BJ (cell line): ENCODE data around the gene KLK15. TPM values are rescaled to one million over a fixed set of nuclear protein-coding genes. Genes with fewer than 3 reads are reported as not detected.

Experiments
- CTCF ChIA-PET: fragments of 350-600 bp; formaldehyde crosslinking; extraction: SDS; loops from one replicate; lab custom pipeline; 2021; ENCODE audit warnings: antibody characterized with exemption, inconsistent platforms; lab: Yijun Ruan, JAX
- POLR2A ChIA-PET: fragments of 300-600 bp; sonication (Branson Sonifier 250); formaldehyde crosslinking; extraction: SDS; loops from one replicate; lab custom pipeline; 2021; ENCODE audit warnings: antibody characterized with exemption; lab: Charles Lee
- DNase-seq: peaks from one replicate; pipeline ENCODE4 v3.0.0-alpha.2; 2011; ENCODE audit warnings: low read depth
- H3K27me3 ChIP-seq: 2 replicates; pipeline ENCODE4 v1.6.0; 2011; ENCODE audit warnings: low read length; ENCODE audit not compliant: control insufficient read depth, insufficient read depth
- H3K36me3 ChIP-seq: 2 replicates; pipeline ENCODE4 v1.5.1; 2011; ENCODE audit warnings: low read length; ENCODE audit not compliant: control insufficient read depth, insufficient read depth
- H3K4me3 ChIP-seq: 2 replicates; pipeline ENCODE4 v1.5.1; 2011; ENCODE audit warnings: low read depth, mild to moderate bottlenecking, control low read depth, low read length
- polyA plus RNA-seq: library from polyadenylated mRNA; depleted of rRNA; stranded (reverse); fragments of >200 nt; gene quantifications from 2 replicates; pipeline ENCODE4 v1.2.3, GENCODE V29; 2011
- TF ChIP-seq, protein P1 (sequence below): IDR thresholded peaks from 2 replicates; pipeline ENCODE4 v1.5.1; 2011; ENCODE audit warnings: low read depth, mild to moderate bottlenecking, control low read depth, inconsistent platforms, low read length, moderate library complexity; ENCODE audit not compliant: insufficient read depth

Gene KLK15
- polyA plus RNA-seq, 1 experiment: not detected

DNA sequence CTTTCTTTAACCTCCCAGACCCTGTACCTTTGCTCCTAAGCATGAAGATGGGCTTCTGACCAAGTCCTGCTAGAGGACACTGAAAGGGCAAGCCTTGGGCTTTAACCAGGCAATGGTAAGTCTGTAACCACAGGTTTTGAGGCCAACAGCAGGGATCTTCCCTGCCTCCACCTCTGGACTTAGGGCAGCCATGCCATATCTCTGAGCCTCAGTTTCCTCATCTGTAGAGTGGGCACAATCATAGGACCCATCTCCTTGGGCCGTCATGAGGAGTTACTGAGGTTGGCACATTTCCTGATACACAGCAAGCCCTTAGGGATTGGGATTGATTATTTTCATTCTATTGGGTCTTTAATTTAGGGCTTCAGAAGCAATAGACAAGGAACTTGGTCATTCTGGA is 24.5 kb downstream of the KLK15 start:
- TF ChIP-seq, protein P1, sequence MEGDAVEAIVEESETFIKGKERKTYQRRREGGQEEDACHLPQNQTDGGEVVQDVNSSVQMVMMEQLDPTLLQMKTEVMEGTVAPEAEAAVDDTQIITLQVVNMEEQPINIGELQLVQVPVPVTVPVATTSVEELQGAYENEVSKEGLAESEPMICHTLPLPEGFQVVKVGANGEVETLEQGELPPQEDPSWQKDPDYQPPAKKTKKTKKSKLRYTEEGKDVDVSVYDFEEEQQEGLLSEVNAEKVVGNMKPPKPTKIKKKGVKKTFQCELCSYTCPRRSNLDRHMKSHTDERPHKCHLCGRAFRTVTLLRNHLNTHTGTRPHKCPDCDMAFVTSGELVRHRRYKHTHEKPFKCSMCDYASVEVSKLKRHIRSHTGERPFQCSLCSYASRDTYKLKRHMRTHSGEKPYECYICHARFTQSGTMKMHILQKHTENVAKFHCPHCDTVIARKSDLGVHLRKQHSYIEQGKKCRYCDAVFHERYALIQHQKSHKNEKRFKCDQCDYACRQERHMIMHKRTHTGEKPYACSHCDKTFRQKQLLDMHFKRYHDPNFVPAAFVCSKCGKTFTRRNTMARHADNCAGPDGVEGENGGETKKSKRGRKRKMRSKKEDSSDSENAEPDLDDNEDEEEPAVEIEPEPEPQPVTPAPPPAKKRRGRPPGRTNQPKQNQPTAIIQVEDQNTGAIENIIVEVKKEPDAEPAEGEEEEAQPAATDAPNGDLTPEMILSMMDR: no peak
- POLR2A ChIA-PET: no interaction called here
- Histone ChIP-seq H3K4me3 (no peak overlapping the region), H3K27me3 (no peaks in the 10 kb centered on the region), H3K36me3 (no peaks in the 10 kb centered on the region)
- CTCF ChIA-PET: no interaction called here
- no peak for DNase-seq

DNA sequence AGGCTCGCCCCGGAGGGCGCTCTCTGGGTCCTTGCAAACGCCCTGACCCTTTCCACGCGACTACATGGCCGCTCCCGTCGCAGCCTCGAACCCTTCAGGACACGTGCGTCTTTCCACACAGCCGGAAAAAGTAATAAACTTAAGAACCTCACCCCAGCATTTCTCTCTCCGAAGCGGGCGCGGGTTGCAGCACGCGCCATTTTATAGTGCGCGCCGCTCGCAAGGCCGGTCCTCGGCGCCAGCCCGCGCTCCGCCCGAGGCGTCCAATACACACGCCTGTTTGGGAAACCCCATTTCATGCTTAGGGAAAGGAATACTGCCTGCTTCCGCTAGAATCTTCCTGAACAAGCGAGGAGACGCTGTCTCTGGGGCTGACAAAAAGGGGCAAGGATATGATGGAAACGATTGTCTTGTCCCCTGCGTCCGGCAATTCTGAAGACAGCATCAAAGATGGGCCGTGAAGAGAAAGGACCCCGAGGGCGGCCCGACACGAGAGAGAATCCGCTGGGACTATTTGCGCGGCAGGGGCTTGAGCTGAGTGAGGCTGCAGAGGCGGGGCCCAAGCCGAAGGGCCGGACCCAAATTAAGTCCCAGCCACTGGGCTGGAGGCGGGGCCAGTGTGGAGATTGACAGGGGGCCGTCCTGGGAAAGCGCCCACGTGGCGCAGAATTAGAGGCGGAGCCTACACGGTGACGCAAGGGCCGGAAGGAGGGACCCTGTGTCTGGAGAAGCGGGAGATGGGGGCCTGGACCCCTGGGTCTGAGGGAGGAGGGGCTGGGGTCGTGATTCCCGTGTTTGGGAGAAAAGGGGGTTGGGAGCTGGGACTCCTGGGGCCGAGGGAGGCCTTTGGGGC is 28.7 kb downstream of the KLK15 start:
- no peaks in the 10 kb centered on the region for H3K27me3 ChIP-seq
- DNase-seq: peak; percentile 84
- ChIA-PET POLR2A (interaction anchor here (0.6 to 1.0 kb wide), 3 partner anchors 12 to 899 kb away, joined by 3 to 4 read pairs (median 3); no protein-coding TSS in a partner anchor), CTCF (interaction anchor here (1.0 kb wide), 1 partner anchor 117 kb away, joined by 3 read pairs; no protein-coding TSS in a partner anchor)
- peaks cover 6% of the 10 kb centered on the region for H3K36me3 ChIP-seq
- peak overlapping the region; percentile 98 for H3K4me3 ChIP-seq
- TF ChIP-seq, protein P1: 0 out of 2 replicates have a peak, but pooled peaks have one; percentile 2

DNA sequence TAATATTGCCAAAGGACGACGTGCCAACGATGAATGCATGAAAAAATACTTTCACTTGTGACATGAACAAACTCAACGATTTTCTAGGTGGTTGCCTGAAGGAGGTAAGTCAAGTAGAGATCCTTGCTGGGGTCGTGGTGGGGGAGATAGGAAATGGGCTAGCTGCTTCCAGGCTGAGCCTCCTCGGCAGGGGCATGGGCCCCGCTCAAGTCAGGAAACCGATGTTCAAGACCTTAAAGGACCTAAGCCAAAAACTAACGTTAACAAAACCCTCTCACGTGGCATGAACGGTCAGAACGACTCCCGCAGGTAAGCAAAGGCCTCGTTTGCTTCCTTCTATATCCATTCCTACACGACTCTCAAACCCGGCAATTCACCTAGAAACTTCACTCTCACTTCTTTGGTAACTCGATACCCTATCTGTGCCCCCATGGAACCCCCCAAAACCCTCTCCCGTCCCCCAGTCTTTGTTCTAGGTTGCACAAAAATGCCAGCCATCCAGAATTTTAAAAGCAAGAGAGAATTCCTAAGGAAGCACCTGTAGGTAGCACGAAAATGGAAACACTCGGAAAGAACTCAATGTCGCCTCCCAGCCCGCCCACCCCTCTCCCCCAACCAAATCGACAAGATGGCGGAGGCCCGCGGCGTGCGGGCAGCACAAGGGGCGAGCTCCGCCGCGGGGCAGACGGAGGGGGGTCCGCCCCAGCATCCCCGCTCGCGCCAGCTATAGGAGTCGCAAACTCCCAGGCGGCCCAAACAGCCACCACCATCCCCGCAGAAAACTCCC is 29.5 kb downstream of the KLK15 start:
- H3K36me3 ChIP-seq: peaks cover 10% of the 10 kb centered on the region
- TF ChIP-seq, protein P1: no peak
- DNase-seq: no peak
- POLR2A ChIA-PET: interaction anchor here (1.0 kb wide), 1 partner anchor 12 kb away, joined by 3 read pairs; no protein-coding TSS in a partner anchor
- H3K27me3 ChIP-seq: no peaks in the 10 kb centered on the region
- peak overlapping the region; percentile 98 for H3K4me3 ChIP-seq
- CTCF ChIA-PET: interaction anchor here (1.5 kb wide), 1 partner anchor 134 kb away, joined by 6 read pairs; no protein-coding TSS in a partner anchor

DNA sequence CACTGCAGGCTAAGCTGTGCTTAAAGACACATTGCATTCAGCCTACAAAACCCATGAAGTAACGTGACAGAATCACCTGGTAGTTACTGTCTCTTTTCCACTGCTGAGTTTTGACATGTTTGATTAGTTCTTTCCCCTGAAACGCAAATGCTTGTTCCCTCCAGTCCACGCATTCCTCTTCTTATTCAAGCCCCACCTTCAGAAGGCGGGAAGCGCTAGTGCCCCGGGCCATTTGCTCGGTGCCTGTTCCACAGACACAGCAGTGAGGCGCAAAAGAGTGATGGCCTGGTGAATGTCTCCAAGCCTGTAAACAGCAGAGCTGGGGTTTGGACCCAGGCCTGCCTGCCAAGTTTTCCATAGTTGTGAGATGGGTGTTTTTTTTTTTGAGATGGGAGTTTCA is 32.3 kb downstream of the KLK15 start:
- Histone ChIP-seq H3K36me3 (peaks cover 22% of the 10 kb centered on the region), H3K27me3 (no peaks in the 10 kb centered on the region), H3K4me3 (no peak overlapping the region)
- TF ChIP-seq, protein P1: no peak
- no peak for DNase-seq
- ChIA-PET POLR2A (no interaction called here), CTCF (interaction anchor here (1.4 kb wide), 1 partner anchor 121 kb away, joined by 4 read pairs; no protein-coding TSS in a partner anchor)

DNA sequence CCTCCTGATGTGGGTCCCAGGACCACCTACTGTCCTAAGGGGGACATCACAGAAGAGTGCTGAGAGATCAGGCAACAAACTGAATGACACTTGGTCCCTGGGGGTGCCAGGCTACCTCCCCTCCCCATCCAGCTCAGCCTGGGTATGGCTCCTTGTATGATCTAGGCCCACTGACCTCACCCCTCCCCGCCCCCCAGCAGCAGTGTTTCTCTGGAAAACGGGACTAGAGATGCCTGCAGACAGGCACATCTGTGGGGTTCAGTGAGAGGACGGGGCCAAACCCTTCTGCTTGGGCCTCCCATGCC is 33.9 kb downstream of the KLK15 start:
- H3K4me3 ChIP-seq: no peak overlapping the region
- no peaks in the 10 kb centered on the region for H3K27me3 ChIP-seq
- TF ChIP-seq, protein P1: no peak
- peaks cover 22% of the 10 kb centered on the region for H3K36me3 ChIP-seq
- ChIA-PET POLR2A (no interaction called here), CTCF (no interaction called here)
- DNase-seq: no peak
